Activated naive CD8-positive, alpha-beta T cell (primary cell): Measurements from ENCODE around the gene IL18RAP.

ENCODE experiments used
- H3K27ac Mint-ChIP-seq: one replicate; pipeline ENCODE4 v1.8.0; 2021; ENCODE audit warnings: mixed read lengths
- H3K27me3 Mint-ChIP-seq: one replicate; pipeline ENCODE4 v1.8.0; 2021; ENCODE audit warnings: mixed read lengths
- H3K36me3 Mint-ChIP-seq: one replicate; pipeline ENCODE4 v1.8.0; 2021; ENCODE audit warnings: mixed read lengths
- H3K4me1 Mint-ChIP-seq: one replicate; pipeline ENCODE4 v1.8.0; 2021; ENCODE audit warnings: low read depth, mixed read lengths
- H3K4me3 Mint-ChIP-seq: one replicate; pipeline ENCODE4 v1.8.0; 2021; ENCODE audit warnings: mild to moderate bottlenecking, mixed read lengths
- H3K9me3 Mint-ChIP-seq: one replicate; pipeline ENCODE4 v1.8.0; 2021; ENCODE audit warnings: low read depth, mixed read lengths

The IL18RAP gene

GRCh38 chr2:102489646-102490045, 66.7 kb downstream of the IL18RAP start:
- H3K36me3 Mint-ChIP-seq = peaks cover 2% of the 10 kb centered on the region
- no peak overlapping the region for H3K27ac Mint-ChIP-seq
- H3K27me3 Mint-ChIP-seq = peaks cover 15% of the 10 kb centered on the region
- H3K4me1 Mint-ChIP-seq = peaks cover 7% of the 10 kb centered on the region
- H3K4me3 Mint-ChIP-seq = no peak overlapping the region
- peaks cover 3% of the 10 kb centered on the region for H3K9me3 Mint-ChIP-seq

- Mint-ChIP-seq H3K27me3 (peaks cover 13% of the 10 kb centered on the region), H3K9me3 (peaks cover 9% of the 10 kb centered on the region), H3K4me3 (no peak overlapping the region), H3K4me1 (peaks cover 7% of the 10 kb centered on the region), H3K27ac (no peak overlapping the region), H3K36me3 (peaks cover 2% of the 10 kb centered on the region)
Measured at GRCh38 chr2:102492006-102492405, 69.0 kb downstream of the IL18RAP start.

GRCh38 chr2:102494570-102494969, 71.6 kb downstream of the IL18RAP start:
- peaks cover 3% of the 10 kb centered on the region for H3K4me1 Mint-ChIP-seq
- H3K36me3 Mint-ChIP-seq = no peaks in the 10 kb centered on the region
- no peak overlapping the region for H3K27ac Mint-ChIP-seq
- H3K9me3 Mint-ChIP-seq = peaks cover 9% of the 10 kb centered on the region
- H3K4me3 Mint-ChIP-seq = no peak overlapping the region
- peaks cover 11% of the 10 kb centered on the region for H3K27me3 Mint-ChIP-seq

GRCh38 chr2:102498414-102498813, 75.5 kb downstream of the IL18RAP start:
- no peaks in the 10 kb centered on the region for H3K36me3 Mint-ChIP-seq
- no peaks in the 10 kb centered on the region for H3K4me1 Mint-ChIP-seq
- no peak overlapping the region for H3K4me3 Mint-ChIP-seq
- H3K27ac Mint-ChIP-seq = no peak overlapping the region
- H3K27me3 Mint-ChIP-seq = peaks cover 10% of the 10 kb centered on the region
- peaks cover 9% of the 10 kb centered on the region for H3K9me3 Mint-ChIP-seq

- Mint-ChIP-seq H3K27ac (no peak overlapping the region), H3K9me3 (peaks cover 6% of the 10 kb centered on the region), H3K4me1 (no peaks in the 10 kb centered on the region), H3K4me3 (no peak overlapping the region), H3K36me3 (no peaks in the 10 kb centered on the region), H3K27me3 (peaks cover 10% of the 10 kb centered on the region)
Measured at GRCh38 chr2:102499558-102499957, 76.6 kb downstream of the IL18RAP start.
